Measurements from ENCODE around the gene HEYL.

GRCh38 chr1:39632323-39632681 lies 7.1 kb downstream of the HEYL start:
- TF ChIP-seq, protein P1, sequence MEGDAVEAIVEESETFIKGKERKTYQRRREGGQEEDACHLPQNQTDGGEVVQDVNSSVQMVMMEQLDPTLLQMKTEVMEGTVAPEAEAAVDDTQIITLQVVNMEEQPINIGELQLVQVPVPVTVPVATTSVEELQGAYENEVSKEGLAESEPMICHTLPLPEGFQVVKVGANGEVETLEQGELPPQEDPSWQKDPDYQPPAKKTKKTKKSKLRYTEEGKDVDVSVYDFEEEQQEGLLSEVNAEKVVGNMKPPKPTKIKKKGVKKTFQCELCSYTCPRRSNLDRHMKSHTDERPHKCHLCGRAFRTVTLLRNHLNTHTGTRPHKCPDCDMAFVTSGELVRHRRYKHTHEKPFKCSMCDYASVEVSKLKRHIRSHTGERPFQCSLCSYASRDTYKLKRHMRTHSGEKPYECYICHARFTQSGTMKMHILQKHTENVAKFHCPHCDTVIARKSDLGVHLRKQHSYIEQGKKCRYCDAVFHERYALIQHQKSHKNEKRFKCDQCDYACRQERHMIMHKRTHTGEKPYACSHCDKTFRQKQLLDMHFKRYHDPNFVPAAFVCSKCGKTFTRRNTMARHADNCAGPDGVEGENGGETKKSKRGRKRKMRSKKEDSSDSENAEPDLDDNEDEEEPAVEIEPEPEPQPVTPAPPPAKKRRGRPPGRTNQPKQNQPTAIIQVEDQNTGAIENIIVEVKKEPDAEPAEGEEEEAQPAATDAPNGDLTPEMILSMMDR (IDR thresholded peaks at IDR 0.05; ENCODE audit: control extremely low read depth in 1 of 3, insufficient read depth in 1 of 3, low read depth in 1 of 3, low read length in 3 of 3), result no peak
- no peak for TF ChIP-seq RAD21 (IDR thresholded peaks at IDR 0.05 in 1 of 2, conservative IDR thresholded peaks at IDR 0.05 in 1 of 2; ENCODE audit: low read depth in 2 of 2, low read length in 2 of 2)
